ENCODE results near the gene RAB11FIP4.

- TF ChIP-seq EZH2phosphoT487 (IDR thresholded peaks at IDR 0.05; ENCODE audit: borderline replicate concordance, low read length) (no peak), CTCF (IDR thresholded peaks at IDR 0.05; ENCODE audit: low read depth, low read length, poor library complexity, severe bottlenecking) (no peak)
Measured at GRCh38 chr17:31512104-31512740, 120.7 kb downstream of the RAB11FIP4 start.
